Measurements from ENCODE around the gene PRAF2. TPM values are rescaled to one million over a fixed set of nuclear protein-coding genes. Genes with fewer than 3 reads are reported as not detected.

PRAF2 gene
- total RNA-seq, 1 experiment from 2014 or later, result 36.3 TPM

GRCh38 chrX:49039598-49040375 lies 34.0 kb downstream of the PRAF2 start:
- intact Hi-C loops (cut with micrococcal nuclease; ENCODE audit: unreplicated experiment), result loop anchor here (10.0 kb wide), 1 partner anchor 65 kb away; the partner anchor contains the start of gene KCND1
- no peaks in the 10 kb centered on the region; the same call in 1 of the 2 replicates for H3K36me3 ChIP-seq (ENCODE audit: control insufficient read depth, insufficient read depth, low read length)
- TF ChIP-seq SIN3A (IDR thresholded peaks at IDR 0.05; ENCODE audit: borderline replicate concordance, insufficient read depth, low read depth, low read length) (no peak), CTCF (IDR thresholded peaks at IDR 0.05) (no peak), POLR2AphosphoS5 (IDR thresholded peaks at IDR 0.05; ENCODE audit: low read depth, low read length) (no peak), REST (IDR thresholded peaks at IDR 0.05; ENCODE audit: insufficient read depth in 1 of 2, low read depth in 2 of 2, low read length in 1 of 2) (no peak), TCF7L2 (IDR thresholded peaks at IDR 0.05; ENCODE audit: low read depth, low read length) (no peak)
- ChIA-PET POLR2A (interaction anchor here (0.7 kb wide), 2 partner anchors 49 to 411 kb away, joined by 3 to 10 read pairs; no protein-coding TSS in a partner anchor), CTCF (no interaction called here)
- H3K4me1 ChIP-seq (ENCODE audit: control insufficient read depth, insufficient read depth, low read length), result peaks cover 18% of the 10 kb centered on the region
- DNase-seq (ENCODE audit: low read depth, low spot score) (no peak), ATAC-seq (no peak)
- H3K4me3 ChIP-seq (ENCODE audit: low read depth in 2 of 2, low read length in 2 of 2), result peak overlapping the region; percentile 38 to 73; a peak in 3 of 4 replicates
- H3K27me3 ChIP-seq (ENCODE audit: control insufficient read depth, insufficient read depth, low read length), result no peaks in the 10 kb centered on the region
- BruUV-seq (replicated peaks), result no TSS peak
- no peaks in the 10 kb centered on the region for H3K9me3 ChIP-seq (ENCODE audit: control insufficient read depth, insufficient read depth, low read depth, low read length)
- in situ Hi-C loops (cut with HindIII; ENCODE audit: low pct_unique_long_range_greater_than_20kb, low sequenced_read_pairs), result no loop called here
- H3K27ac ChIP-seq (ENCODE audit: low read length), result peak overlapping the region; percentile 57

- ChIA-PET CTCF (no interaction called here), POLR2A (no interaction called here)
- DNase-seq (ENCODE audit: low read depth, low spot score), result no peak
- H3K9me3 ChIP-seq (ENCODE audit: control insufficient read depth, insufficient read depth, low read depth, low read length), result no peaks in the 10 kb centered on the region
- H3K36me3 ChIP-seq (ENCODE audit: control insufficient read depth, insufficient read depth, low read length), result no peaks in the 10 kb centered on the region; the same call in 1 of the 2 replicates
- BruUV-seq (replicated peaks), result no TSS peak
- no peak overlapping the region for H3K27ac ChIP-seq (ENCODE audit: low read length)
- ATAC-seq, result no peak
- H3K4me1 ChIP-seq (ENCODE audit: control insufficient read depth, insufficient read depth, low read length), result peaks cover 14% of the 10 kb centered on the region; the same call in 1 of the 2 replicates
- in situ Hi-C loops (cut with HindIII; ENCODE audit: low pct_unique_long_range_greater_than_20kb, low sequenced_read_pairs) (no loop called here), intact Hi-C loops (cut with micrococcal nuclease; ENCODE audit: unreplicated experiment) (no loop called here)
- H3K4me3 ChIP-seq (ENCODE audit: low read depth in 2 of 2, low read length in 2 of 2), result no peak overlapping the region
- no peak for TF ChIP-seq CTCF (IDR thresholded peaks at IDR 0.05)
- no peak for TF ChIP-seq SIN3A (IDR thresholded peaks at IDR 0.05; ENCODE audit: borderline replicate concordance, insufficient read depth, low read depth, low read length)
- no peak for TF ChIP-seq REST (IDR thresholded peaks at IDR 0.05; ENCODE audit: insufficient read depth in 1 of 2, low read depth in 2 of 2, low read length in 1 of 2)
- TF ChIP-seq TCF7L2 (IDR thresholded peaks at IDR 0.05; ENCODE audit: low read depth, low read length), result no peak
- TF ChIP-seq POLR2AphosphoS5 (IDR thresholded peaks at IDR 0.05; ENCODE audit: low read depth, low read length), result no peak
- H3K27me3 ChIP-seq (ENCODE audit: control insufficient read depth, insufficient read depth, low read length), result no peaks in the 10 kb centered on the region
Measured at GRCh38 chrX:49037883-49038475, 35.8 kb downstream of the PRAF2 start.

Data from Panc1 (cell line).